HG02642 (cell line): ENCODE data around the gene SAV1.

Experiments
- ATAC-seq: cut with Tn5 transposase; IDR thresholded peaks from one replicate; pipeline ENCODE4 v1.9.1; 2021; ENCODE audit warnings: mild to moderate bottlenecking; ENCODE audit not compliant: unreplicated experiment, poor library complexity

Gene SAV1

GRCh38 chr14:50612806-50613205 is 55.3 kb downstream of the SAV1 start:
- ATAC-seq = no peak

- ATAC-seq = no peak
Measured at GRCh38 chr14:50610465-50610864, 57.6 kb downstream of the SAV1 start.

- no peak for ATAC-seq
Measured at GRCh38 chr14:50608302-50608851, 59.7 kb downstream of the SAV1 start.

GRCh38 chr14:50607761-50608160 is 60.3 kb downstream of the SAV1 start:
- no peak for ATAC-seq

GRCh38 chr14:50607181-50607580 is 60.9 kb downstream of the SAV1 start:
- no peak for ATAC-seq

GRCh38 chr14:50606468-50606867 is 61.6 kb downstream of the SAV1 start:
- ATAC-seq = no peak

- ATAC-seq = no peak
Measured at GRCh38 chr14:50605766-50606165, 62.3 kb downstream of the SAV1 start.

GRCh38 chr14:50603565-50603964 is 64.5 kb downstream of the SAV1 start:
- no peak for ATAC-seq

- no peak for ATAC-seq
Measured at GRCh38 chr14:50602035-50602434, 66.1 kb downstream of the SAV1 start.

- ATAC-seq = no peak
Measured at GRCh38 chr14:50601394-50601793, 66.7 kb downstream of the SAV1 start.

- ATAC-seq = no peak
Measured at GRCh38 chr14:50600849-50601248, 67.3 kb downstream of the SAV1 start.

- no peak for ATAC-seq
Measured at GRCh38 chr14:50599700-50600444, 68.2 kb downstream of the SAV1 start.

- no peak for ATAC-seq
Measured at GRCh38 chr14:50598765-50599164, 69.3 kb downstream of the SAV1 start.

- ATAC-seq = no peak
Measured at GRCh38 chr14:50594577-50595316, 73.4 kb downstream of the SAV1 start.

GRCh38 chr14:50590464-50590863 is 77.6 kb downstream of the SAV1 start:
- ATAC-seq = no peak
